GM23338 (cell line): ENCODE measurements around the gene SCGN.

Experiments used
- EZH2 ChIP-seq: fragments of 200-600 bp; sonication (generic); IDR thresholded peaks from one replicate; pipeline ENCODE4 v1.8.0; 2017; ENCODE audit warnings: antibody characterized with exemption, mild to moderate bottlenecking, low read depth; ENCODE audit not compliant: unreplicated experiment
- EZH2phosphoT487 ChIP-seq: fragments of 200-600 bp; sonication (generic); IDR thresholded peaks from one replicate; pipeline ENCODE4 v1.8.1; 2018; ENCODE audit warnings: antibody characterized with exemption; ENCODE audit not compliant: unreplicated experiment
- POLR2AphosphoS5 ChIP-seq: IDR thresholded peaks from 2 replicates; pipeline ENCODE4 v1.6.1; 2016; ENCODE audit warnings: antibody characterized with exemption, low read depth
- TF ChIP-seq, protein P1 (sequence below), 2 experiments: fragments of 200-600 bp in 1 of 2; sonication (generic) in 1 of 2; conservative IDR thresholded peaks; 2 replicates each; pipeline versions ENCODE4 v1.5.1 to v1.6.1; 2016 to 2017; ENCODE audit warnings: antibody characterized with exemption in 2 of 2, low read depth in 2 of 2, mild to moderate bottlenecking in 2 of 2, moderate library complexity in 1 of 2

DNA sequence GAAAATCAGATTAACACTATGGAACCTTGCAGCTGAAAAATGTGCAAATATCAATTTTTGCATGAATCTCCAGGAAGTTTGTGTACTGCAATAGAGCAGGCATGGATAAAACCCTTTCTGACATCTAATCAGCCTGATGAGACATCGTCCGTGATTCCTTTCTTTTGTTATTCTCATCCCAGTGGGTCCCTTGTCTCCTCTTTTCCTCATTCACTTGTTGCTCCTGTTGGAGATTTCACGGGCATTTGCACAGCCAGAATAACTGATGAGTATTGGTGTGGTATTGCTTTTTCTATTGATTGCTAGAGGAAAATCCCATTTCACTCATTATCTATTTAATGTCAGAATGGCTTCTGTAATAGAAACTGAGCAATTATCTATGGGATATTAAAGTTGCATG lies 39.9 kb downstream of the SCGN start:
- TF ChIP-seq, protein P1, sequence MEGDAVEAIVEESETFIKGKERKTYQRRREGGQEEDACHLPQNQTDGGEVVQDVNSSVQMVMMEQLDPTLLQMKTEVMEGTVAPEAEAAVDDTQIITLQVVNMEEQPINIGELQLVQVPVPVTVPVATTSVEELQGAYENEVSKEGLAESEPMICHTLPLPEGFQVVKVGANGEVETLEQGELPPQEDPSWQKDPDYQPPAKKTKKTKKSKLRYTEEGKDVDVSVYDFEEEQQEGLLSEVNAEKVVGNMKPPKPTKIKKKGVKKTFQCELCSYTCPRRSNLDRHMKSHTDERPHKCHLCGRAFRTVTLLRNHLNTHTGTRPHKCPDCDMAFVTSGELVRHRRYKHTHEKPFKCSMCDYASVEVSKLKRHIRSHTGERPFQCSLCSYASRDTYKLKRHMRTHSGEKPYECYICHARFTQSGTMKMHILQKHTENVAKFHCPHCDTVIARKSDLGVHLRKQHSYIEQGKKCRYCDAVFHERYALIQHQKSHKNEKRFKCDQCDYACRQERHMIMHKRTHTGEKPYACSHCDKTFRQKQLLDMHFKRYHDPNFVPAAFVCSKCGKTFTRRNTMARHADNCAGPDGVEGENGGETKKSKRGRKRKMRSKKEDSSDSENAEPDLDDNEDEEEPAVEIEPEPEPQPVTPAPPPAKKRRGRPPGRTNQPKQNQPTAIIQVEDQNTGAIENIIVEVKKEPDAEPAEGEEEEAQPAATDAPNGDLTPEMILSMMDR (conservative IDR thresholded peaks at IDR 0.05; ENCODE audit: low read depth in 2 of 2): no peak
- TF ChIP-seq POLR2AphosphoS5 (no peak), EZH2 (no peak), EZH2phosphoT487 (no peak)
